SU-DHL-6 (cell line): ENCODE measurements around the gene JUNB.
"Not testable (repeated sequence)": the region's sequence is repeated elsewhere in the genome, so short reads cannot be mapped to it uniquely, and the experiment has no call there.

Source experiments
- H2AFZ ChIP-seq: fragments of 200-600 bp; sonication (generic); 2 replicates; pipeline ENCODE4 v1.6.1; 2014; ENCODE audit warnings: low read depth, mild to moderate bottlenecking, moderate library complexity, mixed read lengths, antibody characterized with exemption, low read length; ENCODE audit not compliant: severe bottlenecking
- H3F3A ChIP-seq: fragments of 200-600 bp; shearing (Covaris generic); 2 replicates; pipeline ENCODE4 v1.6.0; 2016; ENCODE audit warnings: antibody characterized with exemption, mild to moderate bottlenecking; ENCODE audit not compliant: insufficient read depth
- H3K27ac ChIP-seq: fragments of 200-600 bp; sonication (generic); 2 replicates; pipeline ENCODE4 v1.5.1; 2016; ENCODE audit warnings: low read depth, mild to moderate bottlenecking, low read length, moderate library complexity, mixed read lengths
- H3K27me3 ChIP-seq: fragments of 200-600 bp; sonication (generic), shearing (Covaris generic); 2 replicates; pipeline ENCODE4 v1.6.0; 2014; ENCODE audit warnings: mild to moderate bottlenecking, low read length
- H3K36me3 ChIP-seq: fragments of 200-600 bp; sonication (generic); 2 replicates; pipeline ENCODE4 v1.6.1; 2014; ENCODE audit warnings: mild to moderate bottlenecking, low read length, mixed read lengths
- H3K4me2 ChIP-seq: fragments of 300-600, 200-600 bp; shearing (Covaris generic), sonication (generic); 2 replicates; pipeline ENCODE4 v1.6.0; 2014; ENCODE audit warnings: low read length, low read depth, mild to moderate bottlenecking; ENCODE audit not compliant: poor library complexity, severe bottlenecking
- H3K4me3 ChIP-seq: fragments of 200-600 bp; sonication (generic); 2 replicates; pipeline ENCODE4 v1.5.1; 2014; ENCODE audit warnings: antibody characterized with exemption, low read length, mild to moderate bottlenecking, mixed read lengths; ENCODE audit not compliant: insufficient read depth, poor library complexity, severe bottlenecking
- H3K79me2 ChIP-seq: fragments of 200-600 bp; sonication (generic); 2 replicates; pipeline ENCODE4 v1.6.1; 2014; ENCODE audit warnings: mild to moderate bottlenecking, low read length, moderate library complexity; ENCODE audit not compliant: insufficient read depth
- H3K9ac ChIP-seq: fragments of 200-600 bp; sonication (generic); 2 replicates; pipeline ENCODE4 v1.7.0; 2014; ENCODE audit warnings: mild to moderate bottlenecking, low read length
- H3K9me2 ChIP-seq: fragments of 200-600 bp; sonication (generic); replicated peaks from 2 replicates; pipeline ENCODE4 v1.6.1; 2014; ENCODE audit warnings: low read length; ENCODE audit not compliant: insufficient read depth
- H3K9me3 ChIP-seq: fragments of 200-600 bp; sonication (generic); 2 replicates; pipeline ENCODE4 v1.6.1; 2014; ENCODE audit warnings: low read length, mixed read lengths; ENCODE audit not compliant: insufficient read depth
- H4K20me1 ChIP-seq: fragments of 200-600 bp; sonication (generic); 2 replicates; pipeline ENCODE4 v1.6.1; 2014; ENCODE audit warnings: low read depth, mild to moderate bottlenecking, antibody characterized with exemption, low read length, moderate library complexity, mixed read lengths
- EZH2phosphoT487 ChIP-seq: fragments of 200-600 bp; sonication (generic), shearing (Covaris generic); conservative IDR thresholded peaks from 2 replicates; pipeline ENCODE4 v1.6.1; 2018; ENCODE audit warnings: mild to moderate bottlenecking, antibody characterized with exemption, low read length, moderate library complexity, mixed read lengths
- TF ChIP-seq, protein P1 (sequence below): fragments of 200-600 bp; sonication (generic); IDR thresholded peaks from one replicate; pipeline ENCODE4 v1.5.1; 2017; ENCODE audit warnings: antibody characterized with exemption, mild to moderate bottlenecking, low read length, moderate library complexity; ENCODE audit not compliant: insufficient read depth, poor library complexity, severe bottlenecking

The JUNB gene

DNA sequence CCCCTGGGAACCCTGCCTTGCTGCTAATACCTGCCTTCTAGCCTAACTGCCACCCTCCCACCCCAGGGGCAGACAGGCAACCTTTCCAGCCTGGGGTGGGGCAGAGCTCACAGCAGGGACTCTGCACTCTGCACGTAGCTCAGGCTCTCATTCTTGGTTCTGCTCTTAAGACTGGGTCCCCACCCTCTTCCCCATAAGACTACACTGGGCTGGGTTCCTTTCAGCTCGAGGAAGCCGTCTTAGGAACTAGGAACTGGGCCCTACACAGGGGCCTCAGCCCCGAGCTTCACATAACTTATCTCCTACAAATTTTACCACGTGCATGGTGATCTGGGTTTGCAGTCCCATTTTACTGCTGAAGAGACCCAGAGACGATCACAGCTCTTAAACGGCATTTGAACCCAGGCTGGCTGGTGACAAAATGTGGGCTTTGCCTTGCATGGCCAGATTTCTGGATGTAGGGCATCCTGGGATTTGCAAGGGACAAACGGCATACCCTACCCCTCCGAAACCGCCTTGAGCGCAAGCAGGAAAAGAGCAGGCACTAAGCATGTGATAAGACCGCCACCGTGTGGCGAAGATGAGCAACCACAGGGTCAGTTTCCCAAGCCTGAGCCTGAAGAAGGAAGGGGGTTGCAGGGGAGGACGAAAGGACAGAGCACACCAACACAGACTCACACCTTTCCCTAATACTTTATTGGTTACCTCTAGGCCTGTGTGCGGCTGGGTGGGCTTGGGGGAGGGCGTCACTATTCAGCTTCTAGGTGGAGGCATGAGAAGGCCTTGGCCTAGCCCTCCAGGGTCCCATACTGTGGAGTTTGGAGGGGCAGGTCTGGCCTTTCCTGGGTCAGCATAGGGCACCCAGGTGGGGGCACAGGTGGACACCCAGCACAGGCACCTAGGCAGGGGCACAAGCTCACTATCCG lies 5.1 kb downstream of the JUNB start:
- H3K36me3 ChIP-seq = no peaks in the 10 kb centered on the region
- peaks cover 17% of the 10 kb centered on the region for H3F3A ChIP-seq
- H3K9me3 ChIP-seq = no peaks in the 10 kb centered on the region
- no peak overlapping the region for H3K27ac ChIP-seq
- no peak overlapping the region for H3K4me3 ChIP-seq
- H4K20me1 ChIP-seq = no peaks in the 10 kb centered on the region
- peaks cover 12% of the 10 kb centered on the region for H3K79me2 ChIP-seq
- TF ChIP-seq, protein P1, sequence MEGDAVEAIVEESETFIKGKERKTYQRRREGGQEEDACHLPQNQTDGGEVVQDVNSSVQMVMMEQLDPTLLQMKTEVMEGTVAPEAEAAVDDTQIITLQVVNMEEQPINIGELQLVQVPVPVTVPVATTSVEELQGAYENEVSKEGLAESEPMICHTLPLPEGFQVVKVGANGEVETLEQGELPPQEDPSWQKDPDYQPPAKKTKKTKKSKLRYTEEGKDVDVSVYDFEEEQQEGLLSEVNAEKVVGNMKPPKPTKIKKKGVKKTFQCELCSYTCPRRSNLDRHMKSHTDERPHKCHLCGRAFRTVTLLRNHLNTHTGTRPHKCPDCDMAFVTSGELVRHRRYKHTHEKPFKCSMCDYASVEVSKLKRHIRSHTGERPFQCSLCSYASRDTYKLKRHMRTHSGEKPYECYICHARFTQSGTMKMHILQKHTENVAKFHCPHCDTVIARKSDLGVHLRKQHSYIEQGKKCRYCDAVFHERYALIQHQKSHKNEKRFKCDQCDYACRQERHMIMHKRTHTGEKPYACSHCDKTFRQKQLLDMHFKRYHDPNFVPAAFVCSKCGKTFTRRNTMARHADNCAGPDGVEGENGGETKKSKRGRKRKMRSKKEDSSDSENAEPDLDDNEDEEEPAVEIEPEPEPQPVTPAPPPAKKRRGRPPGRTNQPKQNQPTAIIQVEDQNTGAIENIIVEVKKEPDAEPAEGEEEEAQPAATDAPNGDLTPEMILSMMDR = peak; percentile 77
- TF ChIP-seq EZH2phosphoT487 = no peak
- no peaks in the 10 kb centered on the region for H3K27me3 ChIP-seq
- H2AFZ ChIP-seq = no peak overlapping the region
- no peak overlapping the region for H3K4me2 ChIP-seq
- no peak overlapping the region for H3K9ac ChIP-seq
- no peaks in the 10 kb centered on the region for H3K9me2 ChIP-seq

DNA sequence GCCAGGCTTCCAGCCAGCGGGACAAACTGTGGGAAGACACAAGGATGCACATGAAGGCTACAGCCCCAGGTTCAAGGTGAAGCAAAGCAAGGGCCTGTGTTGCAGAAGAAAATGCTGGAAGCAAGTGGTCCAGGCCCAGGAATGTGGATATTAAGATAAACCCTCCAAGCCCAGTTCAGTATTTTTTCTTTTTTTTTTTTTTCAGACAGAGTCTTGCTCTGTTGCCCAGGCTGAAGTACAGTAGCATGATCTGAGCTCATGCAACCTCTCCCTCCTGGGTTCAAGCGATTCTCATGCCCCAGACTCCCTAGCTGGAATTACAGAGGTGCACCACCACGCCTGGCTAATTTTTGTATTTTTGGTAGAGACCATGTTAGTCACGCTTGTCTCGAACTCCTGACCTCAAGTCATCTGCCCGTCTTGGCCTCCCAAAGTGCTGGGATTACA lies 5.9 kb downstream of the JUNB start:
- H3F3A ChIP-seq = peaks cover 17% of the 10 kb centered on the region
- no peaks in the 10 kb centered on the region for H3K36me3 ChIP-seq
- H3K4me3 ChIP-seq = no peak overlapping the region
- H3K27me3 ChIP-seq = no peaks in the 10 kb centered on the region
- H3K9me2 ChIP-seq = no peaks in the 10 kb centered on the region
- H3K9me3 ChIP-seq = no peaks in the 10 kb centered on the region
- H4K20me1 ChIP-seq = no peaks in the 10 kb centered on the region
- TF ChIP-seq EZH2phosphoT487 = no peak
- H2AFZ ChIP-seq = no peak overlapping the region
- H3K9ac ChIP-seq = no peak overlapping the region
- H3K27ac ChIP-seq = no peak overlapping the region
- H3K79me2 ChIP-seq = peaks cover 13% of the 10 kb centered on the region
- no peak overlapping the region for H3K4me2 ChIP-seq

DNA sequence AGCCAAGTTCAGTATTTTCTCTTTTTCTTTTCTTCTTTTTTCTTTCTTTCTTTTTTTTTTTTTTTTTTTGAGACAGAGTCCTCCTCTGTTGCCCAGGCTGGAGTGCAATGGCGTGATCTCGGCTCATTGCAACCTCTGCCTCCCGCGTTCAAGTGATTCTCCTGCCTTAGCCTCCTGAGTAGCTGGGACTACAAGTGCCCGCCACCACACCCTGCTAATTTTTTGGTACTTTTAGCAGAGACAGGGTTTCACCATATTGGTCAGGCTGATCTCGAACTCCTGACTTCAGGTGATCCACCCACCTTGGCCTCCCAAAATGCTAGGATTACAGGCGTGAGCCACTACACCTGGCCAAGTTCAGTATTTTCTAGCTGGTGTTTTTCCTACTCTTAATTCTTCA lies 6.3 kb downstream of the JUNB start:
- not testable (repeated sequence) for H3K9ac ChIP-seq, H3K4me2 ChIP-seq, H2AFZ ChIP-seq, H3K36me3 ChIP-seq, H3K27me3 ChIP-seq, H3K9me3 ChIP-seq, H4K20me1 ChIP-seq, H3K4me3 ChIP-seq, H3K9me2 ChIP-seq, H3K27ac ChIP-seq
- Histone ChIP-seq H3F3A (peaks cover 16% of the 10 kb centered on the region), H3K79me2 (peaks cover 13% of the 10 kb centered on the region)

DNA sequence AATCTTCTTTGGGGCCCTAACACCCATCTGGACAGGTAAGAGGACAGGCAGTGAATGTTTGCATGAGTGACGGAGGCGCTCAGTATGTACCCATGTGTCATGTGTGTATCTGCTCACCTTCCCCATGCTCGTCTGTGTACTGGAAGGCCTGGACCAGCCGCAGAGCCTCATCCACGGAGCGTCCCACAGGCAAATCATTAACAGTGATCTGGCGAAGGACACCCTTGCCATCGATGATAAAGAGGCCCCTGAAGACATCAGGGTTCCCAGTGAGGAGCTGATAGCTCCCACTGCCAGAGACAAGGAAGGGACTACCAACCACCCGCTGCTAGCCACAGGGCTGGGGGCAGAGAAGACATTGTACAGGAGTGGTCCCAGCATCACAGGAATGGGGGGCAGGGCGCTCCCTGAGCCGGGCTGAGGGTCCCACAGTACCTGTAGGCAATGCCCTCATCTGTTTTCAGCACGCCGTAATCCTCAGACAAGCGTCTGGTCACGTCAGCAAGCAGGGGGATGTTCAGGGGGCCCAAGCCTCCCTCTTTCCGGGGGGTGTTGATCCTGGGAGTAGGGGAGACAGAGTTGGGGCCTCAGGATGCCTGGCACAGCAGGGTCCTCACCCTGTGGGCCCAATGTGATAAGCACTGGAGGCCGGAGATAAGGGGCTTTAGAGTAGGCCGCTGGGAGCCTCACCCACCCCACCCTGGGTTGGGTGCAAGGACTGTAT lies 8.6 kb downstream of the JUNB start:
- Histone ChIP-seq H3K9me3 (no peaks in the 10 kb centered on the region), H3K9ac (peak overlapping the region; percentile 98; the same call in 1 of the 2 replicates), H3K4me3 (no peak overlapping the region), H3K9me2 (no peaks in the 10 kb centered on the region), H3F3A (no peaks in the 10 kb centered on the region), H4K20me1 (no peaks in the 10 kb centered on the region), H3K27ac (no peak overlapping the region), H2AFZ (no peak overlapping the region), H3K27me3 (no peaks in the 10 kb centered on the region), H3K4me2 (peak overlapping the region; percentile 66), H3K79me2 (peaks cover 13% of the 10 kb centered on the region), H3K36me3 (no peaks in the 10 kb centered on the region)
- TF ChIP-seq, protein P1 = no peak
- TF ChIP-seq EZH2phosphoT487 = no peak
